ENCODE results near the gene TECPR2.

- TF ChIP-seq CTCF (IDR thresholded peaks at IDR 0.05 in 2 of 3, conservative IDR thresholded peaks at IDR 0.05 in 1 of 3; ENCODE audit: borderline replicate concordance in 1 of 3, insufficient read depth in 1 of 3, low read depth in 2 of 3, low read length in 2 of 3): no peak
- TF ChIP-seq EZH2 (IDR thresholded peaks at IDR 0.05): no peak
Observed at GRCh38 chr14:102518063-102518648, 155.4 kb downstream of the TECPR2 start.
